Adipocyte (in vitro differentiated cells): ENCODE measurements around the gene VAT1L.
"Not testable (repeated sequence)": the region's sequence is repeated elsewhere in the genome, so short reads cannot be mapped to it uniquely, and the experiment has no call there.

Experiments used
- DNase-seq: peaks from one replicate; pipeline ENCODE4 v3.0.0-alpha.2; 2015; ENCODE audit warnings: low read depth
- H3K27me3 ChIP-seq: replicated peaks from 2 replicates; pipeline ENCODE4 v1.7.0; 2013; ENCODE audit warnings: mild to moderate bottlenecking, low read length, moderate library complexity; ENCODE audit not compliant: control insufficient read depth, insufficient read depth
- H3K36me3 ChIP-seq: 2 replicates; pipeline ENCODE4 v1.7.0; 2013; ENCODE audit warnings: low read length, mild to moderate bottlenecking, moderate library complexity; ENCODE audit not compliant: control insufficient read depth, insufficient read depth, severe bottlenecking
- H3K4me1 ChIP-seq: 2 replicates; pipeline ENCODE4 v1.7.0; 2013; ENCODE audit warnings: mild to moderate bottlenecking, low read length, moderate library complexity; ENCODE audit not compliant: control insufficient read depth, insufficient read depth
- H3K4me3 ChIP-seq: 2 replicates; pipeline ENCODE4 v1.7.0; 2013; ENCODE audit warnings: mild to moderate bottlenecking, low read length, moderate library complexity
- H3K9ac ChIP-seq: 2 replicates; pipeline ENCODE4 v1.7.0; 2013; ENCODE audit warnings: mild to moderate bottlenecking, low read length, moderate library complexity
- H3K9me3 ChIP-seq: 2 replicates; pipeline ENCODE4 v1.7.0; 2013; ENCODE audit warnings: mild to moderate bottlenecking, low read length, moderate library complexity; ENCODE audit not compliant: control insufficient read depth

The VAT1L gene

DNA sequence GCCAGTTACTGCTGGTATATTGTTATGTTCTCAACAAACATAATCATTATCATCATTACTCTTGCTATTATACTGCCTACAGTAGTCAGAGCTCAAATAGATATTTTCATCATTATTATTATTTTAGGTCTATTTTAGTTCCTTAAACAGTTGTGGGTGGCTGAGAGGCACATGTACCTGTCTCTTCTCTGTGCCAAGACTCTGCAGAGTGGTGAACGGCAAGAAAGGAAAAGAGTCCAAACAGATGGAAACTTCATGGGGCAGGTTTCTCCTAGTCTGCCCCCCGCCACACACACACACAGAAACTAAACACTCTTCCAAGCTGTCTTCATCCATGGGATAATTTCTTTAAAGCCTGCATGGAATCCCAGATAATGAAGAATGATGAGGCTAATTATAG is 156.3 kb downstream of the VAT1L start:
- no peaks in the 10 kb centered on the region for H3K4me1 ChIP-seq
- no peak for DNase-seq

DNA sequence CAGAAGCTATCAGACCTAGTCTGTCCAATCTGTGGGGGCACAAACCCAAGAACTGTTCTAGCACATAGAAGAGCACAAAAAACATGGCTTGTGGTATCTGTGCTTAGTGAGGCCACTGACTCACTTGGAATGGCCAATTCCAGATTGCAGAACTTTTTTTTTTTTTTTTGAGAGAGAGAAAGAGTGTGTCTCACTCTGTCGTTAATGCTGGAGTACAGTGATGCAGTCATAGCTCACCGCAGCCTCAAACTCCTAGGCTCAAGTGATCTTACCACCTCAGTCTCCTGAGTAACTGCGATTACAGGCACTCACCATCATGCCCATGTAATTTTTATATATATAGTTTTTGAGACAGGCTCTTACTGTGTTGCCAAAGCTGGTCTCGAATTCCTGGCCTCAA is 156.8 kb downstream of the VAT1L start:
- Histone ChIP-seq H3K27me3 (peaks cover 24% of the 10 kb centered on the region), H3K4me1 (no peaks in the 10 kb centered on the region), H3K36me3 (no peaks in the 10 kb centered on the region), H3K9me3 (no peaks in the 10 kb centered on the region), H3K4me3 (no peak overlapping the region), H3K9ac (no peak overlapping the region)
- no peak for DNase-seq

More for the DNA sequence above, 156.3 kb downstream of the VAT1L start:
- no peaks in the 10 kb centered on the region for H3K9me3 ChIP-seq
- H3K9ac ChIP-seq: no peak overlapping the region
- H3K4me3 ChIP-seq: no peak overlapping the region
- peaks cover 23% of the 10 kb centered on the region for H3K27me3 ChIP-seq
- H3K36me3 ChIP-seq: no peaks in the 10 kb centered on the region

DNA sequence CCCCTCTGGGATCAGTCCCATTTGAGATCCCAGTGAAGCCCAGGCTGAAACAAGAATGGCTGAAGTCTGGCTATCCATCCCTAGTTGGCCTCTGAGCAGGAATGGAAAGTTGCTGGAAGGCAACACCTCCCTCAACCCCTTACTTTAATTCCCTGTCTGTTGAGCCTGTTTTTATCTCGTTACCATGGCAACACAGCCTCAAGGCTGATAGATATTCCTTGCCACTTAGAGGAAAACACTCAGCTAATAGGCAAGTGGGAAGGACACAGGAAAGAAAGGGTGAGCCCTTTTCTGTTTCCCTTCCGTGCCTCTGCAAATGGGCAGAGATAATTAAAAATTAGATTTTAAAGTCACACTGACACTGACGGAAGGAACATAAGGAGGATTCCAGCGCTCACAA is 158.5 kb downstream of the VAT1L start:
- H3K4me3 ChIP-seq: no peak overlapping the region
- DNase-seq: no peak
- peaks cover 24% of the 10 kb centered on the region for H3K27me3 ChIP-seq
- H3K9ac ChIP-seq: no peak overlapping the region
- H3K36me3 ChIP-seq: no peaks in the 10 kb centered on the region
- no peaks in the 10 kb centered on the region for H3K9me3 ChIP-seq
- H3K4me1 ChIP-seq: no peaks in the 10 kb centered on the region

DNA sequence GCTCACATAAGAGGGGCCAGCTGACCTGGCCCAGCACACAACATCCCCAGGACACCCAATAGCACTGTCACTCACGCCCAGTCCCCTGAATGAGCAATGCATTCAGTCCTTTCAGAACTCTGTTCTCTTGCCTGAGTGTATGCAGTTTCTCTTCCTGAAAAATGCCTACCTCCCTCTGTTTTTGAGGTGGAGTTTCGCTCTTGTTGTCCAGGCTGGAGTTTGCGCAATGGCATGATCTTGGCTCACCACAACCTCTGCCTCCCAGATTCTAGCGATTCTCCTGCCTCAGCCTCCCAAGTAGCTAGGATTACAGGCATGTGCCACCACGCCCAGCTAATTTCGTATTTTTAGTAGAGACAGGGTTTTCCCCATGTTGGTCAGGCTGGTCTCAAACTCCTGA is 159.2 kb downstream of the VAT1L start:
- H3K9ac ChIP-seq, H3K36me3 ChIP-seq, H3K4me3 ChIP-seq, DNase-seq, H3K4me1 ChIP-seq, H3K9me3 ChIP-seq: not testable (repeated sequence)
- peaks cover 24% of the 10 kb centered on the region for H3K27me3 ChIP-seq

DNA sequence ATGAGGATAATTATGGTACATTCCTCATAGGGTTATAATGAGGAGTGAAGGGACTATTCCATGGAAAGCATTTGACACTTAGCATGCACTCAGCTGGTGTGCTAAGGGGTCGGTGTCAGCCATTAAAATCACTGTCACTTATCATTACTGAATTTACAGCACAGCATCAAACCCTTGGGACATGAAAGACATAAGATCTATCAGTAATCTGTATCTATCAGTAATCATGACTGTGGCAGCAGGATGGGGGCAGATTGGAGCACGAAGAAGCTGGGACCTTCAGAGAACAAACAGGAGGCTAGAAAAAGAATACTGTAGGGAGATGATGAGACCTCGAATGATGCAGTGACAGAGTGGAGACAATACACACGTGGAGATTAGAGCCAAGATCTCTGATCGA is 160.5 kb downstream of the VAT1L start:
- Histone ChIP-seq H3K27me3 (peaks cover 24% of the 10 kb centered on the region), H3K9me3 (no peaks in the 10 kb centered on the region), H3K36me3 (no peaks in the 10 kb centered on the region), H3K4me3 (no peak overlapping the region), H3K4me1 (no peaks in the 10 kb centered on the region), H3K9ac (no peak overlapping the region)
- no peak for DNase-seq

DNA sequence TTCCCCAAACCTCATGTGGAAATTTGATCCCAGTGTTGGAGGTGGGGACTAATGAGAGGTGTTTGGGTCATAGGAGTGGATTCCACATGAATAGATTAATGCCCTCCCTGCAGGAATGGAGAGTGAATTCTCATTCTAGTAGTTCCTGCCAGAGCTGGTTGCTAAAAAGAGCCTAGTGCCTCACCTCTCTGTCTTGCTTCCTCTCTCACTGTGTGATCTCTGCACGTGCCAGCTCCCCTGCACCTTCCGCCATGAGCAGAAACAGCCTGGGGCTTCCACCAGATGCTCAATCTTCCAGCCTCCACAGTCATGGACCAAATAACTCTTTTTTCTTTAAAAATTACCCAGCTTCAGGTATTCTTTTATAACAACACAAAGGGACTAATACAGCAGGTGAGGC is 161.1 kb downstream of the VAT1L start:
- no peaks in the 10 kb centered on the region for H3K4me1 ChIP-seq
- H3K27me3 ChIP-seq: peaks cover 24% of the 10 kb centered on the region
- no peaks in the 10 kb centered on the region for H3K9me3 ChIP-seq
- H3K4me3 ChIP-seq: no peak overlapping the region
- H3K36me3 ChIP-seq: no peaks in the 10 kb centered on the region
- H3K9ac ChIP-seq: no peak overlapping the region
- no peak for DNase-seq

DNA sequence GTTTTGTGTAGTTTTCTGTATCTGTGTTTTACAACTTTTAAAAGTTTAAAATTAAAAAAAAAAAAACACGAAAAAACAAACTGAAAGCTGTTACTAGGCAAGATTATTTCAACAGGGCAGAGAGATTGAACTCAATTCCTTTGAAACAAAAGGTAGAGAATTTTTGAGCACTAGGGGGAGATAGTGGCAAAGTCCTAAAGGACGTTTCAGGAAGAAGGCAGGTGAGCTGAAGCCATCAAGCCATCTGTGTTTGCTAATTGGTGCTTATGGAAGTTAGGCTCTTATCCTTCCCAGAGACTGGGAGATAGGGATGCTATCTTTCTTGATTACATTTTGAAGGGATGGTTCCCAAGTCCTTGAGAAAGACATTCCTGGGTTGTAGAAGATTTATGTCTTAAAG is 163.4 kb downstream of the VAT1L start:
- no peak overlapping the region for H3K4me3 ChIP-seq
- H3K9me3 ChIP-seq: no peaks in the 10 kb centered on the region
- DNase-seq: no peak
- H3K27me3 ChIP-seq: peaks cover 24% of the 10 kb centered on the region
- no peaks in the 10 kb centered on the region for H3K36me3 ChIP-seq
- H3K4me1 ChIP-seq: no peaks in the 10 kb centered on the region
- H3K9ac ChIP-seq: no peak overlapping the region

DNA sequence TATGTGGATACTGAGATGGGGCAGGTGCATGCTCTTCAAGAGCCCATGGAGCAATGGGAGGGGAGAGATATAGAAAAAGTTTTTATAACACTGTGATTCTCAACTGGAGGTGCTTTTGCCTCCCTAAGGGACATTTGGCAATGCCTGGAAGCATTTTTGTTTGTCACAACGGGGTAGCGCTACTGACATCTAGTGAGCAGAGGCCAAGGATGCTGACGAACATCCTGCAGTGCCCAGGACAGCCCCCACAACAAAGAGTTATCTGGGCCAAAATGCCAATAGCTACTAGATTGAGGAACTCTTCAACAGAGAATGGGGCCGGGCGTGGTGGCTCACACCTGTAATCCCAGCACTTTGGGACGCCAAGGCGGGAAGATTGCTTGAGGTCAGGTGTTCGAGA is 166.8 kb downstream of the VAT1L start:
- Histone ChIP-seq H3K27me3 (peaks cover 5% of the 10 kb centered on the region), H3K9ac (no peak overlapping the region), H3K4me3 (no peak overlapping the region), H3K4me1 (no peaks in the 10 kb centered on the region), H3K36me3 (no peaks in the 10 kb centered on the region), H3K9me3 (no peaks in the 10 kb centered on the region)
- DNase-seq: no peak

DNA sequence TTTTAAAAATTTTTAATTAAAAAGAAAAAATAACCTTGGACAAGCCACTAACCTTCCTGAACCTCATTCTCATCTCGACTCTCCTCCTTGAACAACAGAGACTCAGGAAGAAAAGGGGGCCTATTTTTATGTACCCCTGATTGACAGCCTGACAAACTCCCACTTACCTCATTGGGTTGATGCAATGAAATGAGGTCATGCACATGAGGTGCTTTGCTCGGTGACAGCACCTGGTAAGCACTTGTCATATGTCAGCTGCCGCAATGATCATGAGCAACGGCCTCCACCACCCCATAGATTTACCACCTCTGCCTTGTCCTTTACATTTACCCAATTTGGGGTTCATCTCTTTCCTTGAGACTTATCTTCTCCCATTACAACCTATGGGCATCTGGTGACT is 167.9 kb downstream of the VAT1L start:
- Histone ChIP-seq H3K27me3 (peaks cover 7% of the 10 kb centered on the region), H3K36me3 (no peaks in the 10 kb centered on the region), H3K9me3 (no peaks in the 10 kb centered on the region), H3K9ac (no peak overlapping the region), H3K4me1 (no peaks in the 10 kb centered on the region), H3K4me3 (no peak overlapping the region)
- no peak for DNase-seq

DNA sequence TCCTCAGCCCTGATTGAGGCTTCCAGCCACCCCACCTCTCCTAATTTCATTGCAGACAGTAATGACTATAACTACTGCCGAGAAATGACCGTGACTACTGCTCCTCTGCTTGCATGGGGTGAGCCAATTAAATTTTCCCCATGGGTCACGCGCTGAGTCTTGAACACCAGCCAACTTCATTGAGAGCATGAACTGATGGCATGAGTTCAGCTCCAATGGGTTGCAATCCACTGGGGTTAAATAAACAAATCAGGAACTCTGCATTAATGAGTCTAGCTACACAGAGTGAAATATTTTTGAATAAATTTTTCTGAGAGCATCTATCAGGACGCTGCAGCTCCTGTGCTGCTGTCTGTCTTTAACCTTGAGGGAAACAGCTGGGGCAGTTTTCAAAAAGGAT is 172.4 kb downstream of the VAT1L start:
- Histone ChIP-seq H3K9me3 (no peaks in the 10 kb centered on the region), H3K9ac (no peak overlapping the region), H3K36me3 (no peaks in the 10 kb centered on the region)

DNA sequence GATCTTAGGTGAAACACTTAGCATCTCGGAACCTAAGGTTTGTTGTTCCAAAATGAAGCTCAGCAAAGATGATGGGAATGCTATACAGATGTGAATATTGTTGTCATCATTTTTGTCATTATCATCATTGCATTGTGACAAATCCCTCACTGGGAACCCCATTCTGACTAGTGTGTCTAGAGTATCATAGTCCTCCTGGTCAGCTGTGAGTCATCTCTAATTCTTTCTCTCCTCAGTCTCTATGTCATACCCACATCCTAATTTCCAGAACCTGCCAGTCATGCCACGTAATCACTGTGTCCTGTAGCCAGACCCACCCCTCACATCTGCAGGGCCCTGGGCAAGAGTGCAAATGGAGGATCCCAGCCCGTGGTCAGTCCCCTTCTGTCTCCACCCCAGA is 173.4 kb downstream of the VAT1L start:
- Histone ChIP-seq H3K9me3 (no peaks in the 10 kb centered on the region), H3K4me3 (no peak overlapping the region), H3K36me3 (no peaks in the 10 kb centered on the region), H3K4me1 (no peaks in the 10 kb centered on the region), H3K27me3 (peaks cover 31% of the 10 kb centered on the region), H3K9ac (no peak overlapping the region)
- no peak for DNase-seq

More for the DNA sequence above, 172.4 kb downstream of the VAT1L start:
- Histone ChIP-seq H3K27me3 (peaks cover 26% of the 10 kb centered on the region), H3K4me3 (no peak overlapping the region), H3K4me1 (no peaks in the 10 kb centered on the region)
- no peak for DNase-seq

DNA sequence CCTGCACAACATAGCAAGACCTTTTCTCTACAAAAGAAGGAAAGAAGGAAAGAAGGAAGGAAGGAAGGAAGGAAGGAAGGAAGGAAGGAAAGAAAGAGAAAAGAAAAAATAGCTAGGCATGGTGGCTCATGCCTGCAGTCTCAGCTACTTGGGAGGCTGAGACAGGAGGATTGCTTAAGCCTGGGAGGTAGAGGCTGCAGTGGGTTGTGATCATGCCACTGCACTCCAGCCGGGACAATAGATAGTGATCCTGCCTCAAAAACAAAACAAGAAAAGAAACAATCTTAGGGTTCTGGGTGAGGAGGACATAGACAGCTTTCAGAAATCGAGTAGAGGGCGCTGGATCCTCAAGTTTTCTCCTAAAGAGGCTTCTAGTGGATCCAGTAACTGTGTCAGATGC is 174.3 kb downstream of the VAT1L start:
- H3K4me1 ChIP-seq: no peaks in the 10 kb centered on the region
- DNase-seq: no peak
- no peak overlapping the region for H3K4me3 ChIP-seq
- H3K27me3 ChIP-seq: peaks cover 37% of the 10 kb centered on the region
- no peak overlapping the region for H3K9ac ChIP-seq
- H3K9me3 ChIP-seq: no peaks in the 10 kb centered on the region
- H3K36me3 ChIP-seq: no peaks in the 10 kb centered on the region
